Loucy (cell line): ENCODE data around the gene CDKL4.

Source experiments
- H2AFZ ChIP-seq: fragments of 200-600 bp; sonication (generic); 2 replicates; pipeline ENCODE4 v1.6.0; 2016; ENCODE audit warnings: antibody characterized with exemption, mild to moderate bottlenecking, low read length, moderate library complexity
- H3F3A ChIP-seq: fragments of 200-600 bp; 2 replicates; pipeline ENCODE4 v1.6.0; 2016; ENCODE audit warnings: antibody characterized with exemption, low read depth, mild to moderate bottlenecking
- H3K27me3 ChIP-seq: fragments of 200-600 bp; sonication (generic); 2 replicates; pipeline ENCODE4 v1.6.1; 2014; ENCODE audit warnings: low read length, mild to moderate bottlenecking; ENCODE audit not compliant: insufficient read depth, poor library complexity, severe bottlenecking
- H3K36me3 ChIP-seq: fragments of 200-600 bp; sonication (generic); 2 replicates; pipeline ENCODE4 v1.6.1; 2016; ENCODE audit warnings: low read length; ENCODE audit not compliant: insufficient read depth
- H3K4me1 ChIP-seq: fragments of 200-600 bp; sonication (generic); 2 replicates; pipeline ENCODE4 v1.5.1; 2014; ENCODE audit warnings: low read length, mild to moderate bottlenecking; ENCODE audit not compliant: insufficient read depth, poor library complexity, severe bottlenecking
- H3K4me2 ChIP-seq: fragments of 200-600 bp; sonication (generic); 2 replicates; pipeline ENCODE4 v1.6.0; 2014; ENCODE audit warnings: antibody characterized with exemption, low read length, low read depth, mild to moderate bottlenecking; ENCODE audit not compliant: poor library complexity, severe bottlenecking
- H3K4me3 ChIP-seq: fragments of 200-600 bp; sonication (generic); 2 replicates; pipeline ENCODE4 v1.5.1; 2014; ENCODE audit warnings: low read length, mild to moderate bottlenecking, mixed read lengths; ENCODE audit not compliant: poor library complexity, severe bottlenecking
- H3K79me2 ChIP-seq: fragments of 200-600 bp; sonication (generic); 2 replicates; pipeline ENCODE4 v1.6.1; 2014; ENCODE audit warnings: low read length; ENCODE audit not compliant: insufficient read depth
- H3K9ac ChIP-seq: fragments of 200-600 bp; sonication (generic); 2 replicates; pipeline ENCODE4 v1.6.0; 2014; ENCODE audit warnings: mild to moderate bottlenecking, low read depth, low read length, moderate library complexity; ENCODE audit not compliant: poor library complexity, severe bottlenecking
- H3K9me2 ChIP-seq: fragments of 200-600 bp; sonication (generic); replicated peaks from 2 replicates; pipeline ENCODE4 v1.6.1; 2016; ENCODE audit warnings: low read depth, low read length, mixed read lengths
- H3K9me3 ChIP-seq: fragments of 200-600 bp; sonication (generic); 2 replicates; pipeline ENCODE4 v1.6.1; 2014; ENCODE audit warnings: mild to moderate bottlenecking, antibody characterized with exemption, low read length, low read depth; ENCODE audit not compliant: insufficient read depth
- H4K20me1 ChIP-seq: fragments of 200-600 bp; sonication (generic); 2 replicates; pipeline ENCODE4 v1.6.0; 2014; ENCODE audit warnings: antibody characterized with exemption, low read length, mild to moderate bottlenecking; ENCODE audit not compliant: insufficient read depth, poor library complexity, severe bottlenecking
- EZH2phosphoT487 ChIP-seq: fragments of 200-600 bp; IDR thresholded peaks from 2 replicates; pipeline ENCODE4 v1.6.1; 2018; ENCODE audit warnings: antibody characterized with exemption, mild to moderate bottlenecking, moderate library complexity, borderline replicate concordance
- TF ChIP-seq, protein P1 (sequence below): fragments of 200-600 bp; sonication (generic); conservative IDR thresholded peaks from 2 replicates; pipeline ENCODE4 v1.5.1; 2014; ENCODE audit warnings: mild to moderate bottlenecking, antibody characterized with exemption, low read length

Gene CDKL4

GRCh38 chr2:39159283-39159682 is 84.5 kb downstream of the CDKL4 start:
- Histone ChIP-seq H4K20me1 (no peaks in the 10 kb centered on the region), H3F3A (no peaks in the 10 kb centered on the region), H3K4me3 (no peak overlapping the region), H3K4me2 (no peak overlapping the region), H3K27me3 (no peaks in the 10 kb centered on the region), H3K9ac (no peak overlapping the region), H3K79me2 (no peaks in the 10 kb centered on the region), H3K9me3 (no peaks in the 10 kb centered on the region), H3K36me3 (no peaks in the 10 kb centered on the region), H2AFZ (no peak overlapping the region), H3K4me1 (no peaks in the 10 kb centered on the region), H3K9me2 (no peaks in the 10 kb centered on the region)
- TF ChIP-seq EZH2phosphoT487: no peak
- TF ChIP-seq, protein P1, sequence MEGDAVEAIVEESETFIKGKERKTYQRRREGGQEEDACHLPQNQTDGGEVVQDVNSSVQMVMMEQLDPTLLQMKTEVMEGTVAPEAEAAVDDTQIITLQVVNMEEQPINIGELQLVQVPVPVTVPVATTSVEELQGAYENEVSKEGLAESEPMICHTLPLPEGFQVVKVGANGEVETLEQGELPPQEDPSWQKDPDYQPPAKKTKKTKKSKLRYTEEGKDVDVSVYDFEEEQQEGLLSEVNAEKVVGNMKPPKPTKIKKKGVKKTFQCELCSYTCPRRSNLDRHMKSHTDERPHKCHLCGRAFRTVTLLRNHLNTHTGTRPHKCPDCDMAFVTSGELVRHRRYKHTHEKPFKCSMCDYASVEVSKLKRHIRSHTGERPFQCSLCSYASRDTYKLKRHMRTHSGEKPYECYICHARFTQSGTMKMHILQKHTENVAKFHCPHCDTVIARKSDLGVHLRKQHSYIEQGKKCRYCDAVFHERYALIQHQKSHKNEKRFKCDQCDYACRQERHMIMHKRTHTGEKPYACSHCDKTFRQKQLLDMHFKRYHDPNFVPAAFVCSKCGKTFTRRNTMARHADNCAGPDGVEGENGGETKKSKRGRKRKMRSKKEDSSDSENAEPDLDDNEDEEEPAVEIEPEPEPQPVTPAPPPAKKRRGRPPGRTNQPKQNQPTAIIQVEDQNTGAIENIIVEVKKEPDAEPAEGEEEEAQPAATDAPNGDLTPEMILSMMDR: no peak

DNA sequence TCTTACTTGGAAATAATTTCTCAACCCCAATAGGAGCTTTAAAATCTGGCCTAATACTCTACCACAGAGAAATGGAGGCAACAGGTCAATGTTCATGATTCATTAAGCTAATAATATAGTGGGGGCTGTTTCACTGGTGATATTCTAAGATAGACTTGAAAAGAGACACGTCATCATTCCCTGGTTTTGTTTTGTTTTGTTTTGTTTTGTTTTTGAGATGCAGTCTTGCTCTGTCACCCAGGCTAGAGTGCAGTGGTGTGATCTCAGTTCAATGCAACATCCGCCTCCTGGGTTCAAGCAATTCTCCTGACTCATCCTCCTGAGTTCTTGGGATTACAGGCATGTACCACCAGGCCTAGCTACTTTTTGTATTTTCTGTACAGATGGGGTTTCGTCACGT is 85.4 kb downstream of the CDKL4 start:
- no peaks in the 10 kb centered on the region for H3F3A ChIP-seq
- no peaks in the 10 kb centered on the region for H3K9me2 ChIP-seq
- H3K4me1 ChIP-seq: no peaks in the 10 kb centered on the region
- H3K27me3 ChIP-seq: no peaks in the 10 kb centered on the region
- no peak overlapping the region for H3K9ac ChIP-seq
- H3K9me3 ChIP-seq: no peaks in the 10 kb centered on the region
- no peak overlapping the region for H3K4me2 ChIP-seq
- H3K4me3 ChIP-seq: no peak overlapping the region
- TF ChIP-seq, protein P1: no peak
- TF ChIP-seq EZH2phosphoT487: no peak
- no peak overlapping the region for H2AFZ ChIP-seq
- H3K79me2 ChIP-seq: no peaks in the 10 kb centered on the region
- H3K36me3 ChIP-seq: no peaks in the 10 kb centered on the region
- H4K20me1 ChIP-seq: no peaks in the 10 kb centered on the region

DNA sequence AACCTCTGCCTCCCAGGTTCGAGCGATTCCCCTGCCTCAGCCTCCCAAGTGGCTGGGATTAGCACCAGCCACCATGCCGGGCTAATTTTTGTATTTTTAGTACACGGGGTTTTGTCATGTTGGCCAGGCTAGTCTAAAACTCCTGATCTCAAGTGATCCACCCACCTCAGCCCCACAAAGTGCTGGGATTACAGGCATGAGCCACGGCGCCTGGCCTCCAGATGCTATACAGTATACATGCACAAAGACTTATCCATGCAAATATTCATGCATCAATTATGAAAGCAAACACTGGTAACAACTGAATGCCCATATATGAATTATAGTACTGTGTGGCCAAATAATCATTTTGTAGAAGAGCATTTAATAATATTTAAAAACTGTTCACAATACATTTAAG is 86.9 kb downstream of the CDKL4 start:
- Histone ChIP-seq H3K27me3 (no peaks in the 10 kb centered on the region), H3K9me2 (no peaks in the 10 kb centered on the region), H3K4me2 (no peak overlapping the region), H3K9me3 (no peaks in the 10 kb centered on the region), H3K4me1 (no peaks in the 10 kb centered on the region), H3K36me3 (no peaks in the 10 kb centered on the region), H3K9ac (no peak overlapping the region), H2AFZ (no peak overlapping the region), H3K4me3 (no peak overlapping the region), H4K20me1 (no peaks in the 10 kb centered on the region), H3F3A (no peaks in the 10 kb centered on the region), H3K79me2 (no peaks in the 10 kb centered on the region)
- TF ChIP-seq, protein P1: no peak
- no peak for TF ChIP-seq EZH2phosphoT487
